OCI-LY3 (cell line): ENCODE measurements around the gene COX6B2.

ENCODE experiments used
- H2AFZ ChIP-seq: fragments of 200-600, 300-600 bp; shearing (Covaris generic); 2 replicates; pipeline ENCODE4 v1.6.0; 2014; ENCODE audit warnings: antibody characterized with exemption, low read depth, low read length
- H3K27ac ChIP-seq: fragments of 200-600, 300-600 bp; sonication (generic); 2 replicates; pipeline ENCODE4 v1.5.1; 2014; ENCODE audit warnings: mild to moderate bottlenecking, low read length, moderate library complexity, mixed read lengths
- H3K27me3 ChIP-seq: fragments of 200-600, 300-600 bp; sonication (generic); 2 replicates; pipeline ENCODE4 v1.6.1; 2014; ENCODE audit warnings: low read depth, low read length, mixed read lengths
- H3K36me3 ChIP-seq: fragments of 200-600, 300-600 bp; sonication (generic); replicated peaks from 2 replicates; pipeline ENCODE3; 2014; ENCODE audit warnings: low read depth, low read length, mixed read lengths
- H3K4me1 ChIP-seq: fragments of 300-600, 200-600 bp; sonication (generic); 2 replicates; pipeline ENCODE4 v1.6.1; 2014; ENCODE audit warnings: low read length, mixed read lengths
- H3K4me2 ChIP-seq: fragments of 200-600, 300-600 bp; sonication (generic); 2 replicates; pipeline ENCODE4 v1.6.1; 2014; ENCODE audit warnings: low read length, mixed read lengths
- H3K4me3 ChIP-seq: fragments of 300-600, 200-600 bp; sonication (generic); 2 replicates; pipeline ENCODE4 v1.5.1; 2014; ENCODE audit warnings: antibody characterized with exemption, mild to moderate bottlenecking, low read length, moderate library complexity
- H3K79me2 ChIP-seq: fragments of 300-600, 200-600 bp; shearing (Covaris generic); 2 replicates; pipeline ENCODE4 v1.6.1; 2014; ENCODE audit warnings: mild to moderate bottlenecking, low read length, mixed read lengths
- H3K9ac ChIP-seq: fragments of 300-600, 200-600 bp; shearing (Covaris generic); 2 replicates; pipeline ENCODE4 v1.6.0; 2014; ENCODE audit warnings: mild to moderate bottlenecking, low read length, moderate library complexity
- H3K9me3 ChIP-seq: fragments of 200-600, 300-600 bp; shearing (Covaris generic); 2 replicates; pipeline ENCODE4 v1.6.1; 2014; ENCODE audit warnings: low read length, mixed read lengths; ENCODE audit not compliant: insufficient read depth
- H4K20me1 ChIP-seq: fragments of 200-600, 300-600 bp; sonication (generic); 2 replicates; pipeline ENCODE4 v1.6.1; 2016; ENCODE audit warnings: low read length, mixed read lengths; ENCODE audit not compliant: insufficient read depth
- EZH2phosphoT487 ChIP-seq: fragments of 200-600 bp; shearing (Covaris generic); IDR thresholded peaks from 2 replicates; pipeline ENCODE4 v1.6.1; 2018; ENCODE audit warnings: antibody characterized with exemption, mixed run types, low read depth
- TF ChIP-seq, protein P1 (sequence below): fragments of 200-600, 300-600 bp; sonication (generic); IDR thresholded peaks from 2 replicates; pipeline ENCODE4 v1.5.1; 2014; ENCODE audit warnings: antibody characterized with exemption, low read length, low read depth

The COX6B2 gene

GRCh38 chr19:55384131-55384919 lies 29.8 kb upstream of the COX6B2 start, which contains the start of gene TMEM238:
TSS of gene TMEM238 (minus strand) at chr19:55384292. CDS start at chr19:55384259, 33 bp downstream.
- Histone ChIP-seq H3K27ac (peak within 1 kb of the TSS; percentile 89), H2AFZ (peak within 1 kb of the TSS; percentile 85), H3K79me2 (peaks cover 66% of the 10 kb centered on the region), H3K4me2 (peak within 1 kb of the TSS; percentile 99), H3K27me3 (no peaks in the 10 kb centered on the region), H3K36me3 (peaks cover 46% of the 10 kb centered on the region), H3K9me3 (no peaks in the 10 kb centered on the region), H3K4me1 (peaks cover 31% of the 10 kb centered on the region), H4K20me1 (peaks cover 33% of the 10 kb centered on the region), H3K4me3 (peak within 1 kb of the TSS; percentile 82), H3K9ac (peak within 1 kb of the TSS; percentile 93)
- TF ChIP-seq, protein P1, sequence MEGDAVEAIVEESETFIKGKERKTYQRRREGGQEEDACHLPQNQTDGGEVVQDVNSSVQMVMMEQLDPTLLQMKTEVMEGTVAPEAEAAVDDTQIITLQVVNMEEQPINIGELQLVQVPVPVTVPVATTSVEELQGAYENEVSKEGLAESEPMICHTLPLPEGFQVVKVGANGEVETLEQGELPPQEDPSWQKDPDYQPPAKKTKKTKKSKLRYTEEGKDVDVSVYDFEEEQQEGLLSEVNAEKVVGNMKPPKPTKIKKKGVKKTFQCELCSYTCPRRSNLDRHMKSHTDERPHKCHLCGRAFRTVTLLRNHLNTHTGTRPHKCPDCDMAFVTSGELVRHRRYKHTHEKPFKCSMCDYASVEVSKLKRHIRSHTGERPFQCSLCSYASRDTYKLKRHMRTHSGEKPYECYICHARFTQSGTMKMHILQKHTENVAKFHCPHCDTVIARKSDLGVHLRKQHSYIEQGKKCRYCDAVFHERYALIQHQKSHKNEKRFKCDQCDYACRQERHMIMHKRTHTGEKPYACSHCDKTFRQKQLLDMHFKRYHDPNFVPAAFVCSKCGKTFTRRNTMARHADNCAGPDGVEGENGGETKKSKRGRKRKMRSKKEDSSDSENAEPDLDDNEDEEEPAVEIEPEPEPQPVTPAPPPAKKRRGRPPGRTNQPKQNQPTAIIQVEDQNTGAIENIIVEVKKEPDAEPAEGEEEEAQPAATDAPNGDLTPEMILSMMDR: no peak
- no peak for TF ChIP-seq EZH2phosphoT487

DNA sequence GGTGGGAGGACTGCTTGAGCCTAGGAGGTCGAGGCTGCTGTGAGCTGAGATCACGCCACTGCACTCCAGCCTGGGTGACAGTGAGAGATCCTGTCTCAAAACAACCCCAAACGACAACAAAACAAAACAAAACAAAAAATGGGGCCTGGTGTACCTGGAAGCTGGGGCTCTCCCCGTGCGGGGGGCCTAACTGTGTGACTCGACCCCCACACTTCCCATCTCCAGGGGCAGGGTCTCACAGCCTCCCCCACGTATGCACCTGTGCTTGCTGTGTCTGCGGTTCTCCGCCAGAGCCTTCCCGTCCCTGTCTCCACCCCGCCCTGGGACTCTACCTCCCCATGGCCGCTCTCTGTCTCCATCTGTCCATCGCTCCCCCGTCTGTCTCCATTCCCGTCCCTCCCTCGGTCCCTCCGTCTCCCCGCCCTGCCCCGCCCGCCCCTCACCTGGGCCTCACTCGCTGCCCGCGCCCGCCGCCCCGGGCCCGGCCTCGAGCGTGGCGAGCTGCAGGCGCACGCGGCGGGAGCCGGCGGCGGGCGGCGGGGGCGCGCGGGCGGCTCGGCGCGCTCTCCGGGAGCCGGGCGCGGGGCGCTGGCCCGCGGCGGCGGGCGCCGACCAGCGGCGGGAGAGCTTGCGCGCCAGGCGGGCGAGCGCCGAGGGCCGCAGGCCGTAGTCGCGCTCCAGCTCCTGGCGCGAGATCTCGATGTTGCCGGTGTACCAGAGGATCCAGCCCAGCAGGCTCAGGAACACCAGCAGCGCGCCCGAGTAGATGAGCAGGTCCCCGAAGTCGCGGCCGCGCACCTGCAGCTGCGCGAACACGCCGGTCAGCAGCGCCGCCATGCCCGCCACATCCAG lies 29.0 kb upstream of the COX6B2 start:
- Histone ChIP-seq H3K4me3 (peak overlapping the region; percentile 82), H2AFZ (no peak overlapping the region)

GRCh38 chr19:55382522-55383054 lies 28.1 kb upstream of the COX6B2 start:
- Histone ChIP-seq H4K20me1 (peaks cover 16% of the 10 kb centered on the region), H2AFZ (no peak overlapping the region), H3K4me1 (peaks cover 28% of the 10 kb centered on the region), H3K9ac (peak overlapping the region; percentile 82; the same call in 1 of the 2 replicates), H3K27me3 (no peaks in the 10 kb centered on the region), H3K9me3 (no peaks in the 10 kb centered on the region), H3K36me3 (peaks cover 28% of the 10 kb centered on the region), H3K79me2 (peaks cover 50% of the 10 kb centered on the region), H3K4me2 (peak overlapping the region; percentile 95), H3K4me3 (peak overlapping the region; percentile 82), H3K27ac (no peak overlapping the region)
- no peak for TF ChIP-seq EZH2phosphoT487
- TF ChIP-seq, protein P1: no peak

More for the DNA sequence above, 29.0 kb upstream of the COX6B2 start:
- H3K79me2 ChIP-seq: peaks cover 60% of the 10 kb centered on the region
- peaks cover 25% of the 10 kb centered on the region for H4K20me1 ChIP-seq
- H3K27ac ChIP-seq: peak overlapping the region; percentile 89
- peak overlapping the region; percentile 99 for H3K4me2 ChIP-seq
- H3K36me3 ChIP-seq: peaks cover 37% of the 10 kb centered on the region
- H3K27me3 ChIP-seq: no peaks in the 10 kb centered on the region
- TF ChIP-seq, protein P1: peak; percentile 22
- TF ChIP-seq EZH2phosphoT487: no peak
- H3K9ac ChIP-seq: peak overlapping the region; percentile 93
- no peaks in the 10 kb centered on the region for H3K9me3 ChIP-seq
- H3K4me1 ChIP-seq: peaks cover 31% of the 10 kb centered on the region

DNA sequence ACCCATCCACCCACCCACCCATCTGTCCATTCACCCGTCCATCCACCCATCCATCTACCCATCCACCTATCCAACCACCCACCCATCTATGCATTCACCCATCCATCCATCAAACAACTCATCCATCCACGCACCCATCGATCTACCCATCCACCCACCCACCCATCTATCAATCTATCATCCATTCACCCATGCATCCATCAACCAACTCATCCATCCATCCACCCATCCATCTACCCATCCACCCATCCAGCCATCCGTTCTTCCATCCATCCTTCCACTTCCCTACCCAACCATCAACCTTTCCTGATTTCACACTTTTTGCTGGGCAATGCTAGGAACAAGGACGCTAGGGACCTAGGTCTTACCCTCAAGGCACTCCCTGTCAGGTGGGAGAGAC lies 27.5 kb upstream of the COX6B2 start:
- Histone ChIP-seq H4K20me1 (peaks cover 10% of the 10 kb centered on the region), H3K9ac (no peak overlapping the region), H3K4me1 (peaks cover 23% of the 10 kb centered on the region), H3K27me3 (no peaks in the 10 kb centered on the region), H2AFZ (no peak overlapping the region), H3K9me3 (no peaks in the 10 kb centered on the region), H3K4me3 (no peak overlapping the region), H3K79me2 (peaks cover 45% of the 10 kb centered on the region), H3K27ac (no peak overlapping the region), H3K4me2 (peak overlapping the region; percentile 95; the same call in 1 of the 2 replicates), H3K36me3 (peaks cover 23% of the 10 kb centered on the region)
- TF ChIP-seq, protein P1: no peak
- no peak for TF ChIP-seq EZH2phosphoT487
